CD14-positive monocyte (primary cell): ENCODE data around the gene FXYD3. TPM values are rescaled to one million over a fixed set of nuclear protein-coding genes. Genes with fewer than 3 reads are reported as not detected.
A peak's percentile ranks its signal among the peaks of the same experiment; 100 is the strongest.

Experiments
- DNase-seq, 3 donors: peaks; one replicate each; pipeline ENCODE4 v3.0.0-alpha.2; 2011 to 2022
- H2AFZ ChIP-seq: 2 replicates; pipeline ENCODE4 v1.6.0; 2012; ENCODE audit warnings: mild to moderate bottlenecking, low read depth, low read length, inconsistent platforms; ENCODE audit not compliant: insufficient read depth, poor library complexity, severe bottlenecking
- H3K27ac ChIP-seq, 2 donors: 1 replicate in 1 of 2; 2 replicates in 1 of 2; pipeline ENCODE4 v1.5.1; 2012 to 2013; ENCODE audit warnings: low read length in 2 of 2, control low read depth in 1 of 2, inconsistent platforms in 1 of 2, low read depth in 1 of 2, mild to moderate bottlenecking in 1 of 2
- H3K27me3 ChIP-seq, 2 donors: one replicate each; pipeline versions ENCODE4 v1.6.0 to v1.6.1; 2011 to 2013; ENCODE audit warnings: low read length in 2 of 2; ENCODE audit not compliant: control insufficient read depth in 2 of 2, insufficient read depth in 2 of 2
- H3K36me3 ChIP-seq, 2 donors: replicated peaks in 1 of 2; 1 replicate in 1 of 2; 2 replicates in 1 of 2; pipeline versions ENCODE4 v1.5.1 to v1.6.1; 2012 to 2013; ENCODE audit warnings: low read length in 2 of 2, control low read depth in 1 of 2, inconsistent platforms in 1 of 2, mild to moderate bottlenecking in 1 of 2; ENCODE audit not compliant: insufficient read depth in 2 of 2, control insufficient read depth in 1 of 2
- H3K4me1 ChIP-seq, 2 donors: 1 replicate in 1 of 2; 2 replicates in 1 of 2; pipeline versions ENCODE4 v1.5.1 to v1.6.1; 2012 to 2013; ENCODE audit warnings: low read length in 2 of 2, control low read depth in 1 of 2, inconsistent platforms in 1 of 2, mild to moderate bottlenecking in 1 of 2, moderate library complexity in 1 of 2; ENCODE audit not compliant: insufficient read depth in 2 of 2, control insufficient read depth in 1 of 2
- H3K4me2 ChIP-seq: replicated peaks from 2 replicates; pipeline ENCODE3; 2012; ENCODE audit warnings: low read length, moderate library complexity, mild to moderate bottlenecking; ENCODE audit not compliant: poor library complexity, severe bottlenecking; ENCODE audit errors: extremely low read depth
- H3K4me3 ChIP-seq, 3 experiments: fragments of 200-600 bp in 1 of 3; sonication (generic) in 1 of 3; replicated peaks in 1 of 3; 1 replicate in 2 of 3; 2 replicates in 1 of 3; pipeline ENCODE4 v1.5.1; 2011 to 2013; ENCODE audit warnings: low read length in 3 of 3, mild to moderate bottlenecking in 3 of 3, control low read depth in 2 of 3, low read depth in 2 of 3, inconsistent platforms in 1 of 3, moderate library complexity in 1 of 3
- H3K79me2 ChIP-seq: 2 replicates; pipeline ENCODE4 v1.6.0; 2012; ENCODE audit warnings: mild to moderate bottlenecking, control low read depth, inconsistent platforms, low read length, moderate library complexity; ENCODE audit not compliant: insufficient read depth
- H3K9ac ChIP-seq: 2 replicates; pipeline ENCODE4 v1.6.0; 2017; ENCODE audit warnings: low read length, mild to moderate bottlenecking; ENCODE audit not compliant: insufficient read depth, poor library complexity, severe bottlenecking
- H3K9me3 ChIP-seq, 2 donors: replicated peaks in 1 of 2; 1 replicate in 1 of 2; 2 replicates in 1 of 2; pipeline versions ENCODE4 v1.5.1 to v1.6.1; 2012 to 2013; ENCODE audit warnings: low read length in 2 of 2, control low read depth in 1 of 2; ENCODE audit not compliant: control insufficient read depth in 1 of 2, insufficient read depth in 1 of 2
- H4K20me1 ChIP-seq: 2 replicates; pipeline ENCODE4 v1.6.0; 2012; ENCODE audit warnings: mild to moderate bottlenecking, low read length, control low read depth, moderate library complexity; ENCODE audit not compliant: insufficient read depth
- H3K27ac Mint-ChIP-seq, 7 donors: one replicate each; pipeline ENCODE4 v1.8.0; 2020; ENCODE audit warnings: mild to moderate bottlenecking in 7 of 7, mixed read lengths in 7 of 7, moderate library complexity in 6 of 7, inconsistent platforms in 2 of 7
- H3K27me3 Mint-ChIP-seq, 3 donors: one replicate each; pipeline ENCODE4 v1.8.0; 2021 to 2022; ENCODE audit warnings: low read depth in 3 of 3, mild to moderate bottlenecking in 3 of 3, mixed read lengths in 3 of 3, moderate library complexity in 3 of 3, inconsistent platforms in 1 of 3
- H3K36me3 Mint-ChIP-seq, 2 donors: one replicate each; pipeline ENCODE4 v1.8.0; 2020; ENCODE audit warnings: mixed read lengths in 2 of 2, inconsistent platforms in 1 of 2, mild to moderate bottlenecking in 1 of 2
- H3K4me1 Mint-ChIP-seq: one replicate; pipeline ENCODE4 v1.8.0; 2020; ENCODE audit warnings: mild to moderate bottlenecking, mixed read lengths
- H3K4me3 Mint-ChIP-seq, 2 donors: one replicate each; pipeline ENCODE4 v1.8.0; 2020; ENCODE audit warnings: mild to moderate bottlenecking in 2 of 2, mixed read lengths in 2 of 2, moderate library complexity in 1 of 2
- H3K9me3 Mint-ChIP-seq, 7 donors: one replicate each; pipeline ENCODE4 v1.8.0; 2020 to 2022; ENCODE audit warnings: mixed read lengths in 7 of 7, mild to moderate bottlenecking in 6 of 7, moderate library complexity in 6 of 7, inconsistent platforms in 2 of 7
- WGBS: methylation state at CpG from one replicate; pipeline ENCODE4 v1.1.5; 2013; ENCODE audit warnings: missing lambda C conversion rate; ENCODE audit not compliant: insufficient coverage; 5-methylcytosine and 5-hydroxymethylcytosine counted together
- intact Hi-C, 2 donors: fragments of 100-400 bp; cut with micrococcal nuclease; formaldehyde crosslinking; loops; one replicate each; pipeline versions ENCODE4 v1.15.0 to v1.15.1; 2023
- polyA plus RNA-seq, 3 donors: library from polyadenylated mRNA; depleted of rRNA in 1 of 3; unstranded in 2 of 3; stranded (reverse) in 1 of 3; fragments of 300-500 nt in 2 of 3; fragments of >200 nt in 1 of 3; fragmentation: Illumina TruSeq in 2 of 3; gene quantifications; 1 replicate in 2 of 3; 2 replicates in 1 of 3; pipeline ENCODE4 v1.2.3, GENCODE V29; 2012 to 2021
- TF ChIP-seq, protein P1 (sequence below): fragments of 200-600 bp; IDR thresholded peaks from one replicate; pipeline ENCODE4 v1.8.0; 2022; ENCODE audit warnings: antibody characterized with exemption, mild to moderate bottlenecking

FXYD3 gene
- polyA plus RNA-seq, 3 donors = not detected

DNA sequence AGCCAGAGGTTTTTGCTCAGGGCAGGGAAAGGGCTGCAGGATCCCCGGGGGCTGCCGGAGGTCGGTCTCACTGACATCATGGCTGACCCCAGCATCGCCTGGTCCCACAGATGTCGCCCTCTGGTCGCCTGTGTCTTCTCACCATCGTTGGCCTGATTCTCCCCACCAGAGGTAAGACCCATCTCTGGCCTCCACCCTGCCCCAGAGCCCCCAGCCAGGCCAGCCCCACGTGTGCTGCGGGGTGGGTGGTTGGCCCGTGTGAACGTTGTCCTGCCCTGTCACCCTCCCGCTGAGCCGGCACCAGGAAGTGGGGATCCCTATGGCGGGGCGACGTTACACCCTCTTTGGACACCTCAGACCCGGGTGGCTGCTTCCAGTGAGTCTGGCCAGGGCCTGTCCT lies 39.8 kb downstream of the FXYD3 start:
- TF ChIP-seq, protein P1, sequence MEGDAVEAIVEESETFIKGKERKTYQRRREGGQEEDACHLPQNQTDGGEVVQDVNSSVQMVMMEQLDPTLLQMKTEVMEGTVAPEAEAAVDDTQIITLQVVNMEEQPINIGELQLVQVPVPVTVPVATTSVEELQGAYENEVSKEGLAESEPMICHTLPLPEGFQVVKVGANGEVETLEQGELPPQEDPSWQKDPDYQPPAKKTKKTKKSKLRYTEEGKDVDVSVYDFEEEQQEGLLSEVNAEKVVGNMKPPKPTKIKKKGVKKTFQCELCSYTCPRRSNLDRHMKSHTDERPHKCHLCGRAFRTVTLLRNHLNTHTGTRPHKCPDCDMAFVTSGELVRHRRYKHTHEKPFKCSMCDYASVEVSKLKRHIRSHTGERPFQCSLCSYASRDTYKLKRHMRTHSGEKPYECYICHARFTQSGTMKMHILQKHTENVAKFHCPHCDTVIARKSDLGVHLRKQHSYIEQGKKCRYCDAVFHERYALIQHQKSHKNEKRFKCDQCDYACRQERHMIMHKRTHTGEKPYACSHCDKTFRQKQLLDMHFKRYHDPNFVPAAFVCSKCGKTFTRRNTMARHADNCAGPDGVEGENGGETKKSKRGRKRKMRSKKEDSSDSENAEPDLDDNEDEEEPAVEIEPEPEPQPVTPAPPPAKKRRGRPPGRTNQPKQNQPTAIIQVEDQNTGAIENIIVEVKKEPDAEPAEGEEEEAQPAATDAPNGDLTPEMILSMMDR = no peak
- DNase-seq = peak in 2 of 3 donors; percentile 38 to 51
- Histone ChIP-seq H3K79me2 (peaks cover 70% of the 10 kb centered on the region), H3K27me3 (no peaks in the 10 kb centered on the region), H3K27ac (peak overlapping the region; percentile 76 to 88), H2AFZ (peak overlapping the region; percentile 91), H3K4me3 (peak overlapping the region; percentile 74 to 95 (median 89)), H3K4me2 (peak overlapping the region; percentile 96), H4K20me1 (peaks cover 45% of the 10 kb centered on the region), H3K36me3 (peaks cover 36 to 41% of the 10 kb centered on the region in 2 donors), H3K9ac (peak overlapping the region; percentile 83), H3K4me1 (peaks cover 39 to 53% of the 10 kb centered on the region in 2 donors), H3K9me3 (no peaks in the 10 kb centered on the region)
- intact Hi-C loops = loop anchor here in 1 of 2 donors (2.0 kb wide), 1 partner anchor 55 kb away; no protein-coding TSS in a partner anchor
- WGBS = 0% methylated on average over 13 of the region's 17 CpGs
- Mint-ChIP-seq H3K4me1 (peaks cover 47% of the 10 kb centered on the region), H3K27ac (peak overlapping the region; percentile 88 to 100 (median 98)), H3K9me3 (peaks cover 0 to 3% (median 0%) of the 10 kb centered on the region in 7 donors), H3K27me3 (peaks cover 4 to 14% (median 5%) of the 10 kb centered on the region in 3 donors), H3K4me3 (peak overlapping the region; percentile 99 to 100), H3K36me3 (peaks cover 46 to 51% of the 10 kb centered on the region in 2 donors)

DNA sequence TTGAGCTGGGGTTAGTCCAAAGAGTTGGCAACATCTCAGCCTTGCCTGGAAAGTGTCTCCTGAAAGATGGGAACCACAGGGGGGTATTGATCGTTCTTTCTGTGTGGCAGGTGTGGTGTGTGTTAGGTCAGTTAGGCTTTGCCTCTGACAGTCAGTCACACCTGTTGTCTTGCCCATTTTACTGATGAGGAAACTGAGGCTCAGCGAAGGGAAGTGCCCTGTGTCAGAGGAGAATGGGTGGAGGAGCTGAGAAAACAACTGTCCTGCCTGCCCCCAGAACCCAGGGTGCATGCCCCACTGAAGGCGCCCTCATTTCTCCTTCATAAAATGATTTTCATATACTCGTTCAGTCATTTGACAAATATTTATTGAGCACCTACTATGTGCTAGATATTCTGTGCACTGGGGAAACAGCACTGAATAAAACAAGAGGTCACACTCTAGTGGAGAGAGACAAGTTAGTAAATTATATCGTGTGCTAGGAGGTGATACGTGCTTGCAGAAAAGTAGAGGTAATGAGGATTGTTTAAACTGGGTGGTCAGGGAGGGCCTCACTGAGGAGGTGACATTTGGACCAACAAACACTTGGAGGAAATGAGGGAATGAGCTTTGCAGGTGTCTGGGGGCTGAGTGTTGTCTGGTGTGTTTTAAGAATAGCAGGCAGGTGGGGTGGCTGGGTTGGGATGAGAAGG lies 40.5 kb downstream of the FXYD3 start:
- DNase-seq = no peak
- intact Hi-C loops = loop anchor here in 1 of 2 donors (2.0 kb wide), 1 partner anchor 55 kb away; no protein-coding TSS in a partner anchor
- peaks cover 76% of the 10 kb centered on the region for H3K79me2 ChIP-seq
- peak overlapping the region; percentile 74 to 95 (median 89) for H3K4me3 ChIP-seq
- TF ChIP-seq, protein P1 = no peak
- peak overlapping the region; percentile 83 for H3K9ac ChIP-seq
- Mint-ChIP-seq H3K4me3 (peak overlapping the region; percentile 99 to 100), H3K27me3 (peaks cover under 1 to 14% (median 3%) of the 10 kb centered on the region in 3 donors), H3K27ac (peak overlapping the region; percentile 58 to 100 (median 98)), H3K4me1 (peaks cover 43% of the 10 kb centered on the region), H3K36me3 (peaks cover 53 to 58% of the 10 kb centered on the region in 2 donors), H3K9me3 (peaks cover 0 to 3% (median 1%) of the 10 kb centered on the region in 7 donors)
- peaks cover 39 to 48% of the 10 kb centered on the region in 2 donors for H3K4me1 ChIP-seq
- H3K27ac ChIP-seq = peak overlapping the region in 1 of 2 donors; percentile 88
- peaks cover 0 to 2% of the 10 kb centered on the region in 2 donors for H3K9me3 ChIP-seq
- peaks cover 45% of the 10 kb centered on the region for H4K20me1 ChIP-seq
- peaks cover 43 to 48% of the 10 kb centered on the region in 2 donors for H3K36me3 ChIP-seq
- no peaks in the 10 kb centered on the region for H3K27me3 ChIP-seq
- WGBS = 90% methylated on average over 3 of the region's 6 CpGs
- H3K4me2 ChIP-seq = peak overlapping the region; percentile 96
- peak overlapping the region; percentile 91 for H2AFZ ChIP-seq
